Measurements from ENCODE around the gene SKI. TPM values are rescaled to one million over a fixed set of nuclear protein-coding genes. Genes with fewer than 3 reads are reported as not detected.

SKI gene
- total RNA-seq, 6 donors from 2014 or later: 57.3 to 108 (median 96.9) TPM

GRCh38 chr1:2200308-2200943, 27.7 kb upstream of the SKI start:
- peak overlapping the region in 1 of 4 donors; percentile 51 for H3K4me3 ChIP-seq
- no peaks in the 10 kb centered on the region for H3K27me3 ChIP-seq
- no peaks in the 10 kb centered on the region for H3K9me3 ChIP-seq
- peaks cover 24 to 49% (median 40%) of the 10 kb centered on the region in 4 donors for H3K4me1 ChIP-seq
- WGBS, 2 donors: 79 to 86% methylated on average over 19 to 21 of the region's 21 CpGs
- no peak for ATAC-seq (ENCODE audit: low FRiP score in 2 of 2)
- no peaks in the 10 kb centered on the region for H3K36me3 ChIP-seq
- DNase-seq: peak in 1 of 2 donors; percentile 66
- H3K27ac ChIP-seq: peak overlapping the region in 1 of 4 donors; percentile 87
- TF ChIP-seq EP300 (IDR thresholded peaks at IDR 0.05) (no peak), POLR2A (IDR thresholded peaks at IDR 0.05) (no peak), CTCF (IDR thresholded peaks at IDR 0.05) (no peak), POLR2AphosphoS5 (IDR thresholded peaks at IDR 0.05) (no peak)

DNA sequence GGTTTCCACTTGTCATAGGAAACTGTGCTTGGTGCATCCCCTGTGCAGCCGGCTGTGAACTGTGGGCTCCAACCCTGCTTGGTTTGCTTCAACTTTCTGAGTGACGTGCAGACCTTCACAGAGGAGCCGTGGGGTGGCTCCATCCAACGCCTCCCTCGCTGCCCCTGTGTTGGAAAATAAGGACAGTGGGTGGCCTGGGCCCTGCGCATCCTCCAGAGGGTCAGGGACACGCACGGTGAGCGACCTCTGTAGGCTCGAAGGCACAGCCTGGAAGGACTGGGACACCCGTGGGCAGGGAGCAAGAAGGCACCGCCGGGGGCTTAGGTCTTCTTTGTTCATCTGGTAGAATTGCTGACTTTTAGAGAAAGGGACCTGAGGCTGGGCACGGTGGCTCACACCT, 27.1 kb upstream of the SKI start:
- Histone ChIP-seq H3K4me1 (peaks cover 27 to 49% (median 40%) of the 10 kb centered on the region in 4 donors), H3K9me3 (no peaks in the 10 kb centered on the region), H3K27ac (no peak overlapping the region), H3K36me3 (no peaks in the 10 kb centered on the region), H3K4me3 (no peak overlapping the region), H3K27me3 (no peaks in the 10 kb centered on the region)
- peak in 1 of 2 donors; percentile 43 for DNase-seq
- TF ChIP-seq POLR2A (IDR thresholded peaks at IDR 0.05) (no peak), POLR2AphosphoS5 (IDR thresholded peaks at IDR 0.05) (no peak), EP300 (IDR thresholded peaks at IDR 0.05) (no peak), CTCF (IDR thresholded peaks at IDR 0.05) (no peak)
- 93 to 95% methylated on average over 9 to 14 of the region's 14 CpGs for WGBS, 2 donors
- no peak for ATAC-seq (ENCODE audit: low FRiP score in 2 of 2)

DNA sequence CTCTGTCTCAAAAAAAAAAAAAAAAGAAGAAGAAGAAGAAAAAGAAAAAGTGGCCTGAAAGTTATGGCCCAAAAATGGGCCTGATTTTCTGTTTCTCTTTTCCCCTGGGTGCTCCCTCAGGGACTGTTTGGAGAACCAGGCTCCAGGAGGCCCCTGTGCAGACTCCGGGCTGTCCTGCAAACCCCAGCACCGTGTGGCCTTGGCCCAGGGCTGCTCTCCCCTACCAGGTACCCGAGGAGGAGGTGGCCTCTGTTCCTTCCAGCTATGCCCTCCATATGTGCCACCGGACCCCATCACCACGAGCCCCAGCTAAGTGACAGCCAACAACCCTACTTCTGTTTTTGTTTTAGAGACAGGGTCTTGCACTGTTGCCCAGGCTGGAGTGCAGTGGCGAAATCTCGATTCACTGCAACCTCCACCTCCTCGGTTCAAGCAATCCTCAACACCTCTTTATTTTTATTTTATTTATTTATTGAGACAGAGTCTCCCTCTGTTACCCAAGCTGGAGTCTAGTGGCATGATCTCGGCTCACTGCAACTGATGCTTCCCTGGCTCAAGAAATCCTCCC, 26.0 kb upstream of the SKI start:
- H3K4me3 ChIP-seq: no peak overlapping the region
- DNase-seq: peak in 1 of 2 donors; percentile 56
- ATAC-seq (ENCODE audit: low FRiP score in 2 of 2): no peak
- no peaks in the 10 kb centered on the region for H3K27me3 ChIP-seq
- 84 to 89% methylated on average over 9 of the region's 9 CpGs for WGBS, 2 donors
- TF ChIP-seq POLR2A (IDR thresholded peaks at IDR 0.05): no peak
- no peak for TF ChIP-seq CTCF (IDR thresholded peaks at IDR 0.05)
- no peak for TF ChIP-seq EP300 (IDR thresholded peaks at IDR 0.05)
- no peak for TF ChIP-seq POLR2AphosphoS5 (IDR thresholded peaks at IDR 0.05)
- H3K27ac ChIP-seq: no peak overlapping the region
- H3K4me1 ChIP-seq: peaks cover 30 to 57% (median 45%) of the 10 kb centered on the region in 4 donors
- no peaks in the 10 kb centered on the region for H3K9me3 ChIP-seq
- no peaks in the 10 kb centered on the region for H3K36me3 ChIP-seq

DNA sequence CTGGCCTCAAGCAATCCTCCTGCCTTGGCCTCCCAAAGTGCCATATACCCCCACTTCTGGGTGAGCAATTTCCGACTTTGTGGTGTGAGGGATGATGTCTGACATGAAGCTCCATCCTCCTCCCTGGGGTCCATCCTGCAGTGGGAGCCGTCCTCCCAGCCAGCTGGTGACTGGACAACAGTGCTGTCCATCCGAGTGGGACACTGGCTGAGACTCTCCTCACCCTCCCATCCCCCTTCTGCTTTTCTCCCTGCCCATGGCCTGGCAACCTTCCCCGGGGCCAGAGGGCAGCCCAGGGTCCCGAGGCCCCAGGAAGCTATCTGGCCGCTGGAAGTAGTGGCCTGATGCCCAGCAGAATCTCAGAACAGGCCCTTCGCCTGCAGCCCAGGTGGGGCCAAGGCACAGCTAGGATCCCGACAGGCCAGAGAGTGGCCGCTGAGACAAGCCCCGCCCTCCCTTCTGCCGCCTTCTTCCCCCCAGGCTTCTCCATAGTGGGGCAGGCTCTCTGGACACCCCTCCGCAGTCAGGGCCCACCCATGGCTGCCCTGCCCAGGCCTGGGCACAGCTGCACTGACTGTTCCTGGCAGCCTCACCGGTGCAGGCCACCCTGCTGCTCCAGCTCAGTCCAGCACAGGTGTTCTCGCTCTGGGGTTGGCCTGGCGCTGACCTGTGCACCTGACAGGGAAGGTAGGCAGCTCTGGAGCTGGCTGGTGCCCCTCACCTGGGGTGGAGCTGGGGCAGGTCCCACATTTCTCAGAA, 25.1 kb upstream of the SKI start:
- Histone ChIP-seq H3K27me3 (no peaks in the 10 kb centered on the region), H3K27ac (peak overlapping the region in 1 of 4 donors; percentile 92), H3K9me3 (no peaks in the 10 kb centered on the region), H3K4me1 (peaks cover 37 to 67% (median 54%) of the 10 kb centered on the region in 4 donors), H3K4me3 (no peak overlapping the region), H3K36me3 (no peaks in the 10 kb centered on the region)
- ATAC-seq (ENCODE audit: low FRiP score in 2 of 2): no peak
- WGBS, 2 donors: 90% methylated on average over 3 to 15 of the region's 15 CpGs
- TF ChIP-seq CTCF (IDR thresholded peaks at IDR 0.05) (no peak), POLR2A (IDR thresholded peaks at IDR 0.05) (no peak), EP300 (IDR thresholded peaks at IDR 0.05) (no peak), POLR2AphosphoS5 (IDR thresholded peaks at IDR 0.05) (no peak)
- DNase-seq: peak in 1 of 2 donors; percentile 83

All from upper lobe of left lung (tissue), 6 donors.